GM21723 (cell line): ENCODE results near the gene SETD7.
"Not testable (repeated sequence)": the region's sequence is repeated elsewhere in the genome, so short reads cannot be mapped to it uniquely, and the experiment has no call there.

Experiments used
- ATAC-seq: cut with Tn5 transposase; IDR thresholded peaks from one replicate; pipeline ENCODE4 v1.9.1; 2021; ENCODE audit warnings: mild to moderate bottlenecking, moderate library complexity; ENCODE audit not compliant: unreplicated experiment

Gene SETD7

GRCh38 chr4:139470295-139470694 lies 85.7 kb downstream of the SETD7 start:
- ATAC-seq = no peak

- ATAC-seq = no peak
Observed at GRCh38 chr4:139469869-139470268, 86.2 kb downstream of the SETD7 start.

- no peak for ATAC-seq
Observed at GRCh38 chr4:139469216-139469615, 86.8 kb downstream of the SETD7 start.

GRCh38 chr4:139468756-139469155 lies 87.3 kb downstream of the SETD7 start:
- ATAC-seq = not testable (repeated sequence)

- no peak for ATAC-seq
Observed at GRCh38 chr4:139465922-139466321, 90.1 kb downstream of the SETD7 start.

GRCh38 chr4:139464512-139464911 lies 91.5 kb downstream of the SETD7 start:
- not testable (repeated sequence) for ATAC-seq

- no peak for ATAC-seq
Observed at GRCh38 chr4:139461022-139461628, 94.9 kb downstream of the SETD7 start.

GRCh38 chr4:139460565-139460964 lies 95.5 kb downstream of the SETD7 start:
- ATAC-seq = no peak

- no peak for ATAC-seq
Observed at GRCh38 chr4:139458999-139459398, 97.0 kb downstream of the SETD7 start.

- ATAC-seq = no peak
Observed at GRCh38 chr4:139458543-139458942, 97.5 kb downstream of the SETD7 start.

GRCh38 chr4:139457318-139457717 lies 98.7 kb downstream of the SETD7 start:
- ATAC-seq = no peak

GRCh38 chr4:139455126-139455538 lies 100.9 kb downstream of the SETD7 start:
- ATAC-seq = no peak

- peak; percentile 6 for ATAC-seq
Observed at GRCh38 chr4:139454111-139455045, 101.6 kb downstream of the SETD7 start, which contains the start of gene RAB33B. Gene RAB33B (plus strand): TSS chr4:139454121. CDS start chr4:139454196, 75 bp downstream.

- peak; percentile 88 for ATAC-seq
Observed at GRCh38 chr4:139453371-139454110, 102.5 kb downstream of the SETD7 start.

- peak; percentile 56 for ATAC-seq
Observed at GRCh38 chr4:139453041-139453370, 103.0 kb downstream of the SETD7 start.

- ATAC-seq = no peak
Observed at GRCh38 chr4:139451997-139452396, 104.0 kb downstream of the SETD7 start.

- no peak for ATAC-seq
Observed at GRCh38 chr4:139450586-139450985, 105.4 kb downstream of the SETD7 start.

GRCh38 chr4:139447078-139447477 lies 108.9 kb downstream of the SETD7 start:
- not testable (repeated sequence) for ATAC-seq
